CMK (cell line): ENCODE data around the gene DEFB108B.
A peak's percentile ranks its signal among the peaks of the same experiment; 100 is the strongest.
"Not testable (repeated sequence)": the region's sequence is repeated elsewhere in the genome, so short reads cannot be mapped to it uniquely, and the experiment has no call there.

Source experiments
- DNase-seq: peaks from one replicate; pipeline ENCODE4 v3.0.0-alpha.2; 2010; ENCODE audit warnings: low read depth

Gene DEFB108B

GRCh38 chr11:71813481-71814355 is 19.3 kb upstream of the DEFB108B start:
- DNase-seq: peak; percentile 36

- not testable (repeated sequence) for DNase-seq
Observed at GRCh38 chr11:71821539-71821938, 11.5 kb upstream of the DEFB108B start.

- not testable (repeated sequence) for DNase-seq
Observed at GRCh38 chr11:71829247-71829646, 3.8 kb upstream of the DEFB108B start.

- DNase-seq: not testable (repeated sequence)
Observed at GRCh38 chr11:71829686-71830085, 3.3 kb upstream of the DEFB108B start.

GRCh38 chr11:71842720-71843119 is 9.7 kb downstream of the DEFB108B start:
- DNase-seq: not testable (repeated sequence)

GRCh38 chr11:71843355-71843754 is 10.4 kb downstream of the DEFB108B start:
- DNase-seq: not testable (repeated sequence)

GRCh38 chr11:71843858-71844257 is 10.9 kb downstream of the DEFB108B start:
- no peak for DNase-seq

GRCh38 chr11:71853895-71854294 is 20.9 kb downstream of the DEFB108B start:
- DNase-seq: not testable (repeated sequence)

GRCh38 chr11:71855880-71856279 is 22.9 kb downstream of the DEFB108B start:
- not testable (repeated sequence) for DNase-seq

- not testable (repeated sequence) for DNase-seq
Observed at GRCh38 chr11:71860835-71861234, 27.8 kb downstream of the DEFB108B start.

GRCh38 chr11:71863978-71864627 is 31.1 kb downstream of the DEFB108B start:
- peak; percentile 45 for DNase-seq

- DNase-seq: not testable (repeated sequence)
Observed at GRCh38 chr11:71867209-71867608, 34.2 kb downstream of the DEFB108B start.

GRCh38 chr11:71869931-71870330 is 36.9 kb downstream of the DEFB108B start:
- DNase-seq: not testable (repeated sequence)

GRCh38 chr11:71870661-71871060 is 37.7 kb downstream of the DEFB108B start:
- not testable (repeated sequence) for DNase-seq

GRCh38 chr11:71876262-71876661 is 43.3 kb downstream of the DEFB108B start:
- DNase-seq: not testable (repeated sequence)

GRCh38 chr11:71878059-71878458 is 45.1 kb downstream of the DEFB108B start, which contains the start of gene DEFB131B:
Gene DEFB131B (plus strand): TSS chr11:71878453. CDS start chr11:71878453, 0 bp downstream.
- DNase-seq: not testable (repeated sequence)

- not testable (repeated sequence) for DNase-seq
Observed at GRCh38 chr11:71885806-71886205, 52.8 kb downstream of the DEFB108B start.
